ENCODE measurements around the gene ZBTB9. TPM values are rescaled to one million over a fixed set of nuclear protein-coding genes. Genes with fewer than 3 reads are reported as not detected.

ZBTB9 gene
- total RNA-seq, 2 donors from 2014 or later: 18.0 to 20.6 TPM

GRCh38 chr6:33450434-33450833 lies 3.9 kb upstream of the ZBTB9 start:
- no peak overlapping the region for H3K4me3 ChIP-seq (ENCODE audit: low read length)
- 80 to 95% methylated on average over 1 to 3 of the region's 3 CpGs for WGBS, 2 experiments (ENCODE audit: insufficient coverage in 1 of 2, insufficient read length in 1 of 2)
- no peaks in the 10 kb centered on the region for H3K27me3 Mint-ChIP-seq (ENCODE audit: insufficient read depth)
- H3K36me3 Mint-ChIP-seq (ENCODE audit: low read depth): peaks cover 42% of the 10 kb centered on the region
- no peak overlapping the region for H3K4me3 Mint-ChIP-seq
- peaks cover 11% of the 10 kb centered on the region for H3K4me1 Mint-ChIP-seq
- no peak overlapping the region for H3K27ac Mint-ChIP-seq
- no peaks in the 10 kb centered on the region for H3K9me3 ChIP-seq (ENCODE audit: control insufficient read depth, low read length)
- H3K27ac ChIP-seq (ENCODE audit: low read depth, low read length): peak overlapping the region; percentile 32
- no peaks in the 10 kb centered on the region for H3K27me3 ChIP-seq (ENCODE audit: control insufficient read depth, insufficient read depth, low read length, poor library complexity, severe bottlenecking)
- no peaks in the 10 kb centered on the region for H3K4me1 ChIP-seq (ENCODE audit: control insufficient read depth, insufficient read depth, low read length)
- H3K9me3 Mint-ChIP-seq: no peaks in the 10 kb centered on the region
- no peak overlapping the region for H3K9ac ChIP-seq (ENCODE audit: extremely low read depth, low read length, poor library complexity, severe bottlenecking)
- DNase-seq: no peak
- TF ChIP-seq CTCF (conservative IDR thresholded peaks at IDR 0.05): no peak
- peaks cover 41% of the 10 kb centered on the region for H3K36me3 ChIP-seq (ENCODE audit: control insufficient read depth, insufficient read depth, low read length)

GRCh38 chr6:33451606-33452005 lies 2.8 kb upstream of the ZBTB9 start:
- Histone ChIP-seq H3K9ac (ENCODE audit: extremely low read depth, low read length, poor library complexity, severe bottlenecking) (no peak overlapping the region), H3K36me3 (ENCODE audit: control insufficient read depth, insufficient read depth, low read length) (peaks cover 46% of the 10 kb centered on the region), H3K9me3 (ENCODE audit: control insufficient read depth, low read length) (no peaks in the 10 kb centered on the region), H3K27me3 (ENCODE audit: control insufficient read depth, insufficient read depth, low read length, poor library complexity, severe bottlenecking) (no peaks in the 10 kb centered on the region), H3K4me1 (ENCODE audit: control insufficient read depth, insufficient read depth, low read length) (no peaks in the 10 kb centered on the region), H3K4me3 (ENCODE audit: low read length) (no peak overlapping the region), H3K27ac (ENCODE audit: low read depth, low read length) (no peak overlapping the region)
- Mint-ChIP-seq H3K4me1 (peaks cover 11% of the 10 kb centered on the region), H3K27me3 (ENCODE audit: insufficient read depth) (no peaks in the 10 kb centered on the region), H3K4me3 (no peak overlapping the region), H3K27ac (no peak overlapping the region), H3K9me3 (no peaks in the 10 kb centered on the region), H3K36me3 (ENCODE audit: low read depth) (peaks cover 44% of the 10 kb centered on the region)
- 97% methylated on average over 11 of the region's 15 CpGs; no CpG with 5 or more reads in 1 of the 2 experiments for WGBS, 2 experiments (ENCODE audit: insufficient coverage in 1 of 2, insufficient read length in 1 of 2)
- DNase-seq: no peak
- no peak for TF ChIP-seq CTCF (conservative IDR thresholded peaks at IDR 0.05)

GRCh38 chr6:33452496-33452895 lies 1.9 kb upstream of the ZBTB9 start:
- no peaks in the 10 kb centered on the region for H3K27me3 ChIP-seq (ENCODE audit: control insufficient read depth, insufficient read depth, low read length, poor library complexity, severe bottlenecking)
- Mint-ChIP-seq H3K27ac (no peak overlapping the region), H3K36me3 (ENCODE audit: low read depth) (peaks cover 45% of the 10 kb centered on the region), H3K4me3 (no peak overlapping the region), H3K9me3 (no peaks in the 10 kb centered on the region), H3K27me3 (ENCODE audit: insufficient read depth) (no peaks in the 10 kb centered on the region), H3K4me1 (peaks cover 11% of the 10 kb centered on the region)
- H3K4me3 ChIP-seq (ENCODE audit: low read length): no peak overlapping the region
- 94% methylated on average over 2 of the region's 4 CpGs; no CpG with 5 or more reads in 1 of the 2 experiments for WGBS, 2 experiments (ENCODE audit: insufficient coverage in 1 of 2, insufficient read length in 1 of 2)
- no peaks in the 10 kb centered on the region for H3K4me1 ChIP-seq (ENCODE audit: control insufficient read depth, insufficient read depth, low read length)
- H3K27ac ChIP-seq (ENCODE audit: low read depth, low read length): no peak overlapping the region
- peaks cover 46% of the 10 kb centered on the region for H3K36me3 ChIP-seq (ENCODE audit: control insufficient read depth, insufficient read depth, low read length)
- no peak for TF ChIP-seq CTCF (conservative IDR thresholded peaks at IDR 0.05)
- H3K9me3 ChIP-seq (ENCODE audit: control insufficient read depth, low read length): no peaks in the 10 kb centered on the region
- DNase-seq: no peak
- H3K9ac ChIP-seq (ENCODE audit: extremely low read depth, low read length, poor library complexity, severe bottlenecking): no peak overlapping the region

Data from endodermal cell (in vitro differentiated cells).